K562 (cell line): ENCODE data around the gene GGA3. TPM values are rescaled to one million over a fixed set of nuclear protein-coding genes. Genes with fewer than 3 reads are reported as not detected.

ENCODE experiments used
- ARHGAP35 ChIP-seq: fragments of 450-650 bp; IDR thresholded peaks from 2 replicates; pipeline ENCODE4 v1.6.1; 2018; ENCODE audit not compliant: partially characterized antibody
- C11orf30 ChIP-seq: fragments of 450-650 bp; IDR thresholded peaks from 2 replicates; pipeline ENCODE4 v1.6.1; 2016; ENCODE audit warnings: low read depth, mild to moderate bottlenecking
- CC2D1A ChIP-seq: fragments of 450-650 bp; IDR thresholded peaks from 2 replicates; pipeline ENCODE4 v1.6.1; 2017; ENCODE audit warnings: mild to moderate bottlenecking
- CTBP1 ChIP-seq: fragments of 450-650 bp; IDR thresholded peaks from 2 replicates; pipeline ENCODE4 v1.6.1; 2016; ENCODE audit warnings: borderline replicate concordance
- ELF4 ChIP-seq: fragments of 450-650 bp; formaldehyde crosslinking; IDR thresholded peaks from 2 replicates; pipeline ENCODE4 v1.4.0; 2022; ENCODE audit warnings: missing genetic modification characterization
- FOXK1 ChIP-seq: sonication (generic); formaldehyde crosslinking; IDR thresholded peaks from 2 replicates; pipeline ENCODE4 v1.8.0; 2022; ENCODE audit warnings: missing genetic modification reagents, mild to moderate bottlenecking, borderline replicate concordance
- HSF4 ChIP-seq: fragments of 250-450 bp; sonication (Bioruptor Pico); IDR thresholded peaks from 2 replicates; pipeline ENCODE4 v2.1.2; 2022; ENCODE audit warnings: mild to moderate bottlenecking, moderate library complexity, borderline replicate concordance
- JUN ChIP-seq, 2 experiments: sonication (generic) in 1 of 2; formaldehyde crosslinking in 1 of 2; IDR thresholded peaks; 2 replicates each; pipeline versions ENCODE4 v1.6.1 to v1.8.0; 2012 to 2022; ENCODE audit warnings: borderline replicate concordance in 2 of 2, mild to moderate bottlenecking in 2 of 2, improper control_type of control experiment in 1 of 2, low read depth in 1 of 2, low read length in 1 of 2, missing genetic modification reagents in 1 of 2
- JUNB ChIP-seq: fragments of 450-650 bp; formaldehyde crosslinking; conservative IDR thresholded peaks from 2 replicates; pipeline ENCODE4 v1.4.0; 2020; ENCODE audit warnings: mild to moderate bottlenecking
- MYBL2 ChIP-seq, 2 experiments: fragments of 450-650 bp in 1 of 2; sonication (generic) in 1 of 2; formaldehyde crosslinking in 1 of 2; IDR thresholded peaks; 2 replicates each; pipeline versions ENCODE4 v1.6.1 to v1.8.1; 2017 to 2022; ENCODE audit warnings: borderline replicate concordance in 1 of 2, inconsistent platforms in 1 of 2, low read depth in 1 of 2, mild to moderate bottlenecking in 1 of 2, missing genetic modification reagents in 1 of 2, moderate library complexity in 1 of 2
- RB1 ChIP-seq: fragments of 450-650 bp; IDR thresholded peaks from 2 replicates; pipeline ENCODE4 v1.6.1; 2017; ENCODE audit warnings: low read depth, mild to moderate bottlenecking
- U2AF2 ChIP-seq: fragments of 200-400 bp; formaldehyde crosslinking; optimal IDR thresholded peaks from 2 replicates; pipeline ENCODE3; 2017; ENCODE audit warnings: low read depth, mild to moderate bottlenecking, low read length
- ZBTB17 ChIP-seq: fragments of 450-650 bp; formaldehyde crosslinking; IDR thresholded peaks from 2 replicates; pipeline ENCODE4 v1.4.0; 2020; ENCODE audit warnings: mild to moderate bottlenecking
- ZEB2 ChIP-seq: fragments of 450-650 bp; IDR thresholded peaks from 2 replicates; pipeline ENCODE4 v1.6.1; 2016
- ZFP36 ChIP-seq: fragments of 150-350 bp; IDR thresholded peaks from 2 replicates; pipeline ENCODE4 v1.6.1; 2018; ENCODE audit warnings: low read length, low read depth; ENCODE audit not compliant: partially characterized antibody
- ZKSCAN8 ChIP-seq: fragments of 200-800 bp; sonication (Bioruptor generic); IDR thresholded peaks from 2 replicates; pipeline ENCODE4 v1.6.1; 2016; ENCODE audit warnings: missing genetic modification characterization, missing compliant biosample characterization
- ZNF121 ChIP-seq: sonication (generic); formaldehyde crosslinking; conservative IDR thresholded peaks from 2 replicates; pipeline ENCODE4 v1.8.0; 2022; ENCODE audit warnings: missing genetic modification reagents
- ZNF778 ChIP-seq: fragments of 450-650 bp; formaldehyde crosslinking; IDR thresholded peaks from 2 replicates; pipeline ENCODE4 v1.4.0; 2020; ENCODE audit warnings: mild to moderate bottlenecking, moderate library complexity
- polyA plus RNA-seq, 8 experiments: library from polyadenylated mRNA; depleted of rRNA in 4 of 8; stranded (reverse) in 5 of 8; unstranded in 3 of 8; fragments of >200 nt; fragmentation: Nextera tagmentation in 2 of 8; fragmentation: Illumina TruSeq in 1 of 8; extraction: Ambion mirVana in 2 of 8; extraction: Trizol in 1 of 8; gene quantifications; 2 replicates each; pipeline versions ENCODE4 v1.2.1 to v1.2.3, GENCODE V29; 2011 to 2014; ENCODE audit warnings: inconsistent platforms in 1 of 8, missing spikeins in 1 of 8
- total RNA-seq, 7 experiments: library from RNA; depleted of rRNA in 6 of 7; stranded (reverse); fragments of >200 nt in 6 of 7; fragmentation: Illumina TruSeq in 2 of 7; extraction: Trizol in 2 of 7; gene quantifications; 2 replicates each; pipeline versions ENCODE4 v1.2.1 to v1.2.3, GENCODE V29; 2011 to 2021; ENCODE audit warnings: low replicate concordance in 1 of 7
- TF ChIP-seq, protein P1 (sequence below): IDR thresholded peaks from 3 replicates; pipeline ENCODE4 v1.6.1; 2011; ENCODE audit warnings: borderline replicate concordance, mild to moderate bottlenecking, moderate library complexity; ENCODE audit not compliant: insufficient read length; ENCODE audit errors: extremely low read depth
- TF ChIP-seq, protein P2 (sequence below), 3 experiments: fragments of 200-800 bp in 1 of 3; sonication (Bioruptor generic) in 1 of 3; sonication (generic) in 1 of 3; formaldehyde crosslinking in 1 of 3; IDR thresholded peaks; 2 replicates each; pipeline versions ENCODE4 v1.6.1 to v1.8.0; 2016 to 2022; ENCODE audit warnings: mild to moderate bottlenecking in 2 of 3, missing compliant biosample characterization in 2 of 3, missing genetic modification characterization in 2 of 3, missing genetic modification reagents in 1 of 3
- TF ChIP-seq, protein P3 (sequence below): fragments of 250-450 bp; sonication (Bioruptor Pico); IDR thresholded peaks from 2 replicates; pipeline ENCODE4 v1.5.0; 2021
- TF ChIP-seq, protein P4 (sequence below): fragments of 450-650 bp; IDR thresholded peaks from 2 replicates; pipeline ENCODE4 v1.6.1; 2016; ENCODE audit warnings: antibody characterized with exemption

Gene GGA3
- total and polyA plus RNA-seq, 9 of the 15 experiments (the other 6 are each of a cell fraction or from before 2014, with no cell fraction given): 5.7 to 64.9 (median 25.4) TPM

DNA sequence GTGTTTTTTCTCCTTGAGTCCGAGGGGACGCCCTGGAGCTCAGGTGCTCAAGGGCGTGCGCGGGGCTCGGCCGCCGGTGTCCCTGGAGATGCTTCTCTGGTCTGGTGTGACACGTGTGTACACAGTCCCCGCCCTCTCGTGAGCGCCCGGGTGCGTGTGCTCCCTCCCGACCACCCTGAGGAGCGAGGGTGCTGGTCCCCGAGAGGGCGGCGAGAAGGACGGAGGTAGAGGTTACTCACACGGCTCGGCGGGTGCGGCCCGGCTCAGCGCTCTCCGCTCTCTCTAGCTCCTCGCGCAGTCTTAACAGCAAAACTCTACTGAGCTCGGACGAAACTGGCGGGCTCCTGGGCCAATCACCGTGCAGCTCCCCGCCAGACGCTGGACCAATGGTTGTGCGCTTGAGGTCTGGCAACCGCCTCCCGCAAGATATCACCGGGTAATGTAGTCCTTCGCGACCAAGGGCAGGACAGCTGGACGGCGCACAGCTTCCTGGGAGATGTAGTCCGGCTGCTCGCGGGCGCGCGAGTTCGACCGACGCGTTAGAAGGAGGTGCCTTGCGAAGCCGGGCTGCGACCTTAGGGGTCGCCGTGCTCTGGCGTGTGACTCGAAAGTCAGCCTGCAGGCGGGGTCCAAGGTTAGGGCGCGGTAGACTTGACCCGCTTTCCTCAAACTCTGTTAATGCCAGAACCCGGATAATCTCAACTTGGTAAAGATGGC, 27.9 kb upstream of the GGA3 start, which contains the start of gene SLC25A19 (continued):
- TF ChIP-seq, protein P1, sequence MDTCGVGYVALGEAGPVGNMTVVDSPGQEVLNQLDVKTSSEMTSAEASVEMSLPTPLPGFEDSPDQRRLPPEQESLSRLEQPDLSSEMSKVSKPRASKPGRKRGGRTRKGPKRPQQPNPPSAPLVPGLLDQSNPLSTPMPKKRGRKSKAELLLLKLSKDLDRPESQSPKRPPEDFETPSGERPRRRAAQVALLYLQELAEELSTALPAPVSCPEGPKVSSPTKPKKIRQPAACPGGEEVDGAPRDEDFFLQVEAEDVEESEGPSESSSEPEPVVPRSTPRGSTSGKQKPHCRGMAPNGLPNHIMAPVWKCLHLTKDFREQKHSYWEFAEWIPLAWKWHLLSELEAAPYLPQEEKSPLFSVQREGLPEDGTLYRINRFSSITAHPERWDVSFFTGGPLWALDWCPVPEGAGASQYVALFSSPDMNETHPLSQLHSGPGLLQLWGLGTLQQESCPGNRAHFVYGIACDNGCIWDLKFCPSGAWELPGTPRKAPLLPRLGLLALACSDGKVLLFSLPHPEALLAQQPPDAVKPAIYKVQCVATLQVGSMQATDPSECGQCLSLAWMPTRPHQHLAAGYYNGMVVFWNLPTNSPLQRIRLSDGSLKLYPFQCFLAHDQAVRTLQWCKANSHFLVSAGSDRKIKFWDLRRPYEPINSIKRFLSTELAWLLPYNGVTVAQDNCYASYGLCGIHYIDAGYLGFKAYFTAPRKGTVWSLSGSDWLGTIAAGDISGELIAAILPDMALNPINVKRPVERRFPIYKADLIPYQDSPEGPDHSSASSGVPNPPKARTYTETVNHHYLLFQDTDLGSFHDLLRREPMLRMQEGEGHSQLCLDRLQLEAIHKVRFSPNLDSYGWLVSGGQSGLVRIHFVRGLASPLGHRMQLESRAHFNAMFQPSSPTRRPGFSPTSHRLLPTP: no peak
- TF ChIP-seq ZEB2: peak; percentile 68; the same call in 1 of the 2 replicates
- no peak for TF ChIP-seq ZBTB17 (CRISPR knock-in tag)
- no peak for TF ChIP-seq ARHGAP35
- peak; percentile 48; the same call in 1 of the 2 replicates for TF ChIP-seq RB1
- no peak for TF ChIP-seq ZFP36
- peak; percentile 63; the same call in 1 of the 2 replicates for TF ChIP-seq FOXK1 (CRISPR knock-in tag)
- TF ChIP-seq MYBL2 (IDR thresholded peaks at IDR 0.05; ENCODE audit: low read depth): no peak
- no peak for TF ChIP-seq MYBL2 (CRISPR knock-in tag; IDR thresholded peaks at IDR 0.05; ENCODE audit: borderline replicate concordance)
- no peak for TF ChIP-seq HSF4 (CRISPR knock-in tag)
- peak; percentile 50 for TF ChIP-seq CTBP1
- no peak for TF ChIP-seq ZKSCAN8
- TF ChIP-seq U2AF2: no peak
- TF ChIP-seq ELF4 (CRISPR knock-in tag): no peak
- TF ChIP-seq, protein P2, sequence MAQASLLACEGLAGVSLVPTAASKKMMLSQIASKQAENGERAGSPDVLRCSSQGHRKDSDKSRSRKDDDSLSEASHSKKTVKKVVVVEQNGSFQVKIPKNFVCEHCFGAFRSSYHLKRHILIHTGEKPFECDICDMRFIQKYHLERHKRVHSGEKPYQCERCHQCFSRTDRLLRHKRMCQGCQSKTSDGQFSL (CRISPR knock-in tag; IDR thresholded peaks at IDR 0.05): no peak
- TF ChIP-seq, protein P2 (tag; IDR thresholded peaks at IDR 0.05): no peak
- no peak for TF ChIP-seq CC2D1A
- TF ChIP-seq, protein P3, sequence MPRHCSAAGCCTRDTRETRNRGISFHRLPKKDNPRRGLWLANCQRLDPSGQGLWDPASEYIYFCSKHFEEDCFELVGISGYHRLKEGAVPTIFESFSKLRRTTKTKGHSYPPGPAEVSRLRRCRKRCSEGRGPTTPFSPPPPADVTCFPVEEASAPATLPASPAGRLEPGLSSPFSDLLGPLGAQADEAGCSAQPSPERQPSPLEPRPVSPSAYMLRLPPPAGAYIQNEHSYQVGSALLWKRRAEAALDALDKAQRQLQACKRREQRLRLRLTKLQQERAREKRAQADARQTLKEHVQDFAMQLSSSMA (CRISPR knock-in tag): no peak
- TF ChIP-seq JUNB (CRISPR knock-in tag): no peak
- TF ChIP-seq ZNF121 (CRISPR knock-in tag): no peak
- TF ChIP-seq JUN (IDR thresholded peaks at IDR 0.05; ENCODE audit: borderline replicate concordance, low read depth, low read length): no peak
- no peak for TF ChIP-seq JUN (CRISPR knock-in tag; IDR thresholded peaks at IDR 0.05; ENCODE audit: borderline replicate concordance)
- no peak for TF ChIP-seq C11orf30
- TF ChIP-seq, protein P4, sequence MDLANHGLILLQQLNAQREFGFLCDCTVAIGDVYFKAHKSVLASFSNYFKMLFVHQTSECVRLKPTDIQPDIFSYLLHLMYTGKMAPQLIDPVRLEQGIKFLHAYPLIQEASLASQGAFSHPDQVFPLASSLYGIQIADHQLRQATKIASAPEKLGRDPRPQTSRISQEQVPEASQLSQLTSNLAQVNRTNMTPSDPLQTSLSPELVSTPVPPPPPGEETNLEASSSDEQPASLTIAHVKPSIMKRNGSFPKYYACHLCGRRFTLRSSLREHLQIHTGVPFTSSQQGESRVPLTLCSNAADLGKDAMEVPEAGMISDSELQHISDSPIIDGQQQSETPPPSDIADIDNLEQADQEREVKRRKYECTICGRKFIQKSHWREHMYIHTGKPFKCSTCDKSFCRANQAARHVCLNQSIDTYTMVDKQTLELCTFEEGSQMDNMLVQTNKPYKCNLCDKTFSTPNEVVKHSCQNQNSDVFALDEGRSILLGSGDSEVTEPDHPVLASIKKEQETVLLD: no peak; the same call in 1 of the 2 replicates
- no peak for TF ChIP-seq ZNF778
